ENCODE results near the gene IFFO2. TPM values are rescaled to one million over a fixed set of nuclear protein-coding genes. Genes with fewer than 3 reads are reported as not detected.

IFFO2 gene
- total and polyA plus RNA-seq, 4 donors, result 7.6 to 18.9 (median 8.3) TPM

GRCh38 chr1:18942340-18942739 is 14.1 kb downstream of the IFFO2 start:
- Histone ChIP-seq H3K9me3 (ENCODE audit: control insufficient read depth in 4 of 4, insufficient read depth in 3 of 4, low read length in 3 of 4) (no peaks in the 10 kb centered on the region), H3K27me3 (ENCODE audit: control insufficient read depth in 3 of 3, insufficient read depth in 3 of 3, low read length in 2 of 3) (no peaks in the 10 kb centered on the region), H3K4me3 (no peak overlapping the region), H3K9ac (ENCODE audit: insufficient read depth in 1 of 2, low read length in 2 of 2) (peak overlapping the region; percentile 21 to 26), H3K27ac (ENCODE audit: low read depth in 1 of 2, low read length in 1 of 2) (peak overlapping the region; percentile 37 to 59), H3K36me3 (ENCODE audit: control insufficient read depth in 4 of 4, insufficient read depth in 4 of 4, low read length in 4 of 4) (peaks cover 0 to 5% (median 0%) of the 10 kb centered on the region in 4 donors), H3K4me1 (ENCODE audit: control insufficient read depth in 5 of 5, insufficient read depth in 5 of 5, low read length in 5 of 5) (peaks cover 5 to 74% (median 46%) of the 10 kb centered on the region in 5 donors)
- ATAC-seq (ENCODE audit: insufficient read depth, low FRiP score) (no peak), DNase-seq (peak in 2 of 3 donors; percentile 48 to 61)
- TF ChIP-seq CTCF (IDR thresholded peaks at IDR 0.05; ENCODE audit: control extremely low read depth, extremely low read depth), result no peak
- 72 to 79% methylated on average over 4 of the region's 4 CpGs for WGBS, 2 donors

DNA sequence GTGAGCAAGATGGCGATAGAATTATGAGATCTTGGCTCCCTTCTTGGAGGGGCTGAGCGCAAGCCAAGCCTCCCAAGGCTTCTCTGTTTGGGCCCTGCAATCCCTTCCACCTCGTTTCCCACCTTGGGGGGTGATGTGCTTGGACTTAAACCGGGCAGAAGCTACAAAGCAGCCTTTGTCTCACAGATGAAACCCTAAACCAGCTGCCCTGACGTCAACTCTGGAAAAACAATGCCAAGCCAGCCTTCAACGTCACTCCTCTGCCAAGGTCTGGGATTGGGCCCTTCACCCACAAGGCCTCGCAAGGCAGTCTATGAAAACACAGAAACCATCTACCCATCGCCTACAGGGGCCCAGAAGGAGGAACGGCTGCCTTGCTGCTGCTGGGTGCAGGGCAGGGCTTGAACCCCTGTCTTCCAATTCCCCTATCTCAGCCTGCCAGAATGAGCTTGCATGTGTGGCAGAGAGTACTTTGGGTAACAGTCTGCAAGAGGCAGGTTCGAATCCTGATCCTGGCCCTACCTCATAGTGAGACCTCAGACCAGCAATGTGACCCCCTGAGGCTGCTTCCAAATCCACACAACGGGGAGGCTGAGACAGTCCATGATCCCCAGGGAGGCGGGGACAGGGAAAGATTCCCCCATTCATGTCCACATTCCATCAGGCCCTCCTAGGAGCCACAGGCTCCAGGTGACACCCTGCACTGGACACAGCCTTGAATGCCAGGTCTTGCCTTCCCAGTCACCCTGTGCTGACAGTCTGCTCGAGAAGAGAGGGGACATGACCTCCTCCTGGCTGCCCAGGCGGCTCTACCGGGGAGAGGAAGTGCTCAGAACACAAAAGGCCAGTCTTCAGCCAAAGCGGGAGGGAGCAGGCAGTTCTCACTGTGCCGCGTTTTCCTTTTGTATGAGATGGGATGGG is 15.0 kb downstream of the IFFO2 start:
- ATAC-seq (ENCODE audit: insufficient read depth, low FRiP score) (no peak), DNase-seq (peak; percentile 65 to 81 (median 66))
- 67 to 74% methylated on average over 18 of the region's 18 CpGs for WGBS, 2 donors

GRCh38 chr1:18940303-18941020 is 16.0 kb downstream of the IFFO2 start:
- TF ChIP-seq CTCF (IDR thresholded peaks at IDR 0.05; ENCODE audit: control extremely low read depth, extremely low read depth), result no peak
- Histone ChIP-seq H3K27me3 (ENCODE audit: control insufficient read depth in 3 of 3, insufficient read depth in 3 of 3, low read length in 2 of 3) (no peaks in the 10 kb centered on the region), H3K9me3 (ENCODE audit: control insufficient read depth in 4 of 4, insufficient read depth in 3 of 4, low read length in 3 of 4) (no peaks in the 10 kb centered on the region), H3K4me3 (no peak overlapping the region), H3K36me3 (ENCODE audit: control insufficient read depth in 4 of 4, insufficient read depth in 4 of 4, low read length in 4 of 4) (peaks cover 0 to 5% (median 0%) of the 10 kb centered on the region in 4 donors), H3K9ac (ENCODE audit: insufficient read depth in 1 of 2, low read length in 2 of 2) (no peak overlapping the region), H3K27ac (ENCODE audit: low read depth in 1 of 2, low read length in 1 of 2) (no peak overlapping the region), H3K4me1 (ENCODE audit: control insufficient read depth in 5 of 5, insufficient read depth in 5 of 5, low read length in 5 of 5) (peaks cover 5 to 62% (median 43%) of the 10 kb centered on the region in 5 donors)
- DNase-seq (peak in 2 of 3 donors; percentile 57 to 70), ATAC-seq (ENCODE audit: insufficient read depth, low FRiP score) (no peak)
- 83 to 93% methylated on average over 13 of the region's 13 CpGs for WGBS, 2 donors

More for the DNA sequence above, 15.0 kb downstream of the IFFO2 start:
- Histone ChIP-seq H3K9ac (ENCODE audit: insufficient read depth in 1 of 2, low read length in 2 of 2) (peak overlapping the region; percentile 21 to 26), H3K4me1 (ENCODE audit: control insufficient read depth in 5 of 5, insufficient read depth in 5 of 5, low read length in 5 of 5) (peaks cover 5 to 69% (median 46%) of the 10 kb centered on the region in 5 donors), H3K9me3 (ENCODE audit: control insufficient read depth in 4 of 4, insufficient read depth in 3 of 4, low read length in 3 of 4) (no peaks in the 10 kb centered on the region), H3K27me3 (ENCODE audit: control insufficient read depth in 3 of 3, insufficient read depth in 3 of 3, low read length in 2 of 3) (no peaks in the 10 kb centered on the region), H3K27ac (ENCODE audit: low read depth in 1 of 2, low read length in 1 of 2) (peak overlapping the region in 1 of 2 donors; percentile 37), H3K4me3 (no peak overlapping the region), H3K36me3 (ENCODE audit: control insufficient read depth in 4 of 4, insufficient read depth in 4 of 4, low read length in 4 of 4) (peaks cover 0 to 5% (median 0%) of the 10 kb centered on the region in 4 donors)
- TF ChIP-seq CTCF (IDR thresholded peaks at IDR 0.05; ENCODE audit: control extremely low read depth, extremely low read depth), result no peak

Data from lung (tissue), 12 donors.